A673 (cell line): Measurements from ENCODE around the gene DLX4. TPM values are rescaled to one million over a fixed set of nuclear protein-coding genes. Genes with fewer than 3 reads are reported as not detected.

ENCODE experiments used
- BruUV-seq: library from RNA; stranded (reverse); fragments of 400-500 nt; replicated peaks from 2 replicates; lab custom pipeline; 2021; lab: Mats Ljungman, UMichigan
- CTCF ChIA-PET: fragments of 300-600 bp; sonication (Branson Sonifier 250); formaldehyde crosslinking; loops from one replicate; lab custom pipeline; 2022; ENCODE audit warnings: antibody characterized with exemption; lab: Charles Lee
- POLR2A ChIA-PET: fragments of 300-600 bp; sonication (Branson Sonifier 250); formaldehyde crosslinking; loops from one replicate; lab custom pipeline; 2022; ENCODE audit warnings: antibody characterized with exemption; ENCODE audit not compliant: low non-redundant PET; lab: Charles Lee
- DNase-seq: peaks from one replicate; pipeline ENCODE4 v3.0.0-alpha.2; 2015; ENCODE audit warnings: low spot score
- H3K27ac ChIP-seq: fragments of 200-600 bp; sonication (generic); 2 replicates; pipeline ENCODE4 v1.5.1; 2016; ENCODE audit warnings: mixed run types, low read depth, mild to moderate bottlenecking, mixed read lengths, antibody characterized with exemption, low read length; ENCODE audit not compliant: poor library complexity, severe bottlenecking
- H3K27me3 ChIP-seq: fragments of 200-600 bp; sonication (generic); replicated peaks from 2 replicates; pipeline ENCODE4 v1.6.1; 2017; ENCODE audit warnings: mixed run types, low read depth, mild to moderate bottlenecking, mixed read lengths, antibody characterized with exemption, low read length; ENCODE audit not compliant: insufficient read depth, poor library complexity
- H3K36me3 ChIP-seq: fragments of 200-600 bp; sonication (generic); 2 replicates; pipeline ENCODE4 v1.6.1; 2016; ENCODE audit warnings: mixed run types, mild to moderate bottlenecking, mixed read lengths, antibody characterized with exemption, low read length; ENCODE audit not compliant: insufficient read depth, poor library complexity, severe bottlenecking
- H3K4me1 ChIP-seq: fragments of 200-600 bp; sonication (generic); 2 replicates; pipeline ENCODE4 v1.6.1; 2017; ENCODE audit warnings: mixed run types, mild to moderate bottlenecking, mixed read lengths, antibody characterized with exemption, low read length; ENCODE audit not compliant: insufficient read depth, poor library complexity, severe bottlenecking
- H3K4me3 ChIP-seq: fragments of 200-600 bp; sonication (generic); 2 replicates; pipeline ENCODE4 v1.5.1; 2016; ENCODE audit warnings: low read depth, mixed run types, mild to moderate bottlenecking, mixed read lengths, low read length; ENCODE audit not compliant: poor library complexity, severe bottlenecking
- H3K9me3 ChIP-seq: fragments of 200-600 bp; sonication (generic); 2 replicates; pipeline ENCODE4 v1.6.1; 2016; ENCODE audit warnings: mixed run types, low read depth, mild to moderate bottlenecking, mixed read lengths, antibody characterized with exemption, low read length; ENCODE audit not compliant: poor library complexity, severe bottlenecking
- EZH2 ChIP-seq: fragments of 200-600 bp; sonication (generic); IDR thresholded peaks from 2 replicates; pipeline ENCODE4 v1.6.1; 2017; ENCODE audit warnings: borderline replicate concordance, low read depth, mild to moderate bottlenecking, mixed read lengths, antibody characterized with exemption, low read length; ENCODE audit not compliant: poor library complexity, severe bottlenecking
- intact Hi-C: fragments of 100-400 bp; cut with micrococcal nuclease; formaldehyde crosslinking; loops from one replicate; pipeline ENCODE4 v1.10.0; 2022; ENCODE audit not compliant: unreplicated experiment
- total RNA-seq: library from RNA; stranded (reverse); gene quantifications from 2 replicates; pipeline ENCODE4 v1.2.3, GENCODE V29; 2021
- TF ChIP-seq, protein P1 (sequence below): fragments of 300-800, 200-600 bp; sonication (generic); conservative IDR thresholded peaks from 2 replicates; pipeline ENCODE4 v1.5.1; 2017; ENCODE audit warnings: low read depth, mild to moderate bottlenecking, antibody characterized with exemption, low read length, moderate library complexity, mixed read lengths

DLX4 gene
- total RNA-seq, 1 experiment from 2014 or later = 0.82 TPM

DNA sequence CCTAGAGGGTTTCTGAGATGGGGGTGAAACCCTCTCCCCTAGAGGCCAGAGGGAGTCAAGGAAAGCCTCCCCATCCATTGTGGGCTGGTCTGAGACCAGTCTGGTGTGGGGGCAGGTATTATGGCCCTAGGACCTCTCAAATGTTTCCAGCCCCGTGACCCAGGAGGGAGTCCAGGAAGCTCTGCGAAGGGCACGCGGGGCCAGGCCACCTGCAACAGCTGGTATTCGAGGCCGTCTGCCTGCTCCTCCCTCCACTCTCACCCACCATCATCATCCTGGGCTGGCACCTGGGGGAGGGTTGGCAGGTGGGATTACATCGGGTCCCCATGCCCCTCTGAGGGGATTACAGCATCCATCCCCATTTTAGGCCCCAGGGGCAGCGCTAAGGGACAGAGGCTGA lies 38.1 kb upstream of the DLX4 start:
- BruUV-seq = no TSS peak
- peaks cover 11% of the 10 kb centered on the region for H3K4me1 ChIP-seq
- no peaks in the 10 kb centered on the region for H3K27me3 ChIP-seq
- no peak for DNase-seq
- no peak for TF ChIP-seq EZH2
- ChIA-PET POLR2A (no interaction called here), CTCF (no interaction called here)
- no peaks in the 10 kb centered on the region for H3K36me3 ChIP-seq
- no peaks in the 10 kb centered on the region for H3K9me3 ChIP-seq
- H3K4me3 ChIP-seq = no peak overlapping the region
- intact Hi-C loops = no loop called here
- H3K27ac ChIP-seq = no peak overlapping the region

DNA sequence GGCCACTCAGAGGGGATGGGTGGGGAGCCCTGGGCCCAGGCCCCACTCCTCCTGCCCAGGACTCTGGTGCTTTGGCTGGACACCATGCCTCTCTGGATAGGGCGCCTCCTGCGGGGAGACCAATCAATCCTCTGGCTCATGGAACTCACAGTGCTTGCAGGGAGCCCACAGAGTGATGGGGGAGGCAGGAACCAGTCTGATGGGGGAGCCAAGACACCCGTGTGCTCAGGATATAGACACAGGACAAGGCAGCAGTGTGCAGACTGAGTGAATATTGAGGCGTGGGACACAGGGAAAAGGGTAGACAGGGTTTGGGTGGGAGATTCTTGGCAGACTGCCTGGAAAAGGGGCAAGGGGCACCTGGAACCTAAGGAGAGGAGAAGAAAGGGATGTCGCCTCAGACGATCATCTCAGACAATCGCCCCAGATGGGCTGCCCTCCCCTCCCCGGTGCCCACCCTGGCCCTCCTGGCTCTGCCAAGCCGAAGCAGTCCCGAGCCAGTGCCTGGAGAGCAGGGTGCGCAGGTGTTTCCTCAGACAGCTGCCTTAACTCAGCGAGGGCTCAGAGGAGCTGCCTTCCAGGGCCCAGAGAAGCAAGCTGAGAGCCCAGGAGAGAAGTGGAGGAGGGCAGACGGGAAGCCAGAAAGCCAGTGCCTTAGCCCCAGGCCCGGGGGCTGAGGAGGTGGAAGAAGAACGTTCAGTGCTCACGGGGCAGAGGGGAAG lies 37.4 kb upstream of the DLX4 start:
- ChIA-PET POLR2A (no interaction called here), CTCF (interaction anchor here (0.6 to 0.8 kb wide), 2 partner anchors 20 to 238 kb away, joined by 3 read pairs; no protein-coding TSS in a partner anchor)
- no peak overlapping the region for H3K4me3 ChIP-seq
- intact Hi-C loops = no loop called here
- no peaks in the 10 kb centered on the region for H3K27me3 ChIP-seq
- BruUV-seq = no TSS peak
- DNase-seq = peak; percentile 23
- no peak for TF ChIP-seq EZH2
- TF ChIP-seq, protein P1, sequence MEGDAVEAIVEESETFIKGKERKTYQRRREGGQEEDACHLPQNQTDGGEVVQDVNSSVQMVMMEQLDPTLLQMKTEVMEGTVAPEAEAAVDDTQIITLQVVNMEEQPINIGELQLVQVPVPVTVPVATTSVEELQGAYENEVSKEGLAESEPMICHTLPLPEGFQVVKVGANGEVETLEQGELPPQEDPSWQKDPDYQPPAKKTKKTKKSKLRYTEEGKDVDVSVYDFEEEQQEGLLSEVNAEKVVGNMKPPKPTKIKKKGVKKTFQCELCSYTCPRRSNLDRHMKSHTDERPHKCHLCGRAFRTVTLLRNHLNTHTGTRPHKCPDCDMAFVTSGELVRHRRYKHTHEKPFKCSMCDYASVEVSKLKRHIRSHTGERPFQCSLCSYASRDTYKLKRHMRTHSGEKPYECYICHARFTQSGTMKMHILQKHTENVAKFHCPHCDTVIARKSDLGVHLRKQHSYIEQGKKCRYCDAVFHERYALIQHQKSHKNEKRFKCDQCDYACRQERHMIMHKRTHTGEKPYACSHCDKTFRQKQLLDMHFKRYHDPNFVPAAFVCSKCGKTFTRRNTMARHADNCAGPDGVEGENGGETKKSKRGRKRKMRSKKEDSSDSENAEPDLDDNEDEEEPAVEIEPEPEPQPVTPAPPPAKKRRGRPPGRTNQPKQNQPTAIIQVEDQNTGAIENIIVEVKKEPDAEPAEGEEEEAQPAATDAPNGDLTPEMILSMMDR = no peak
- H3K27ac ChIP-seq = no peak overlapping the region
- H3K36me3 ChIP-seq = no peaks in the 10 kb centered on the region
- H3K4me1 ChIP-seq = peaks cover 11% of the 10 kb centered on the region
- H3K9me3 ChIP-seq = no peaks in the 10 kb centered on the region

DNA sequence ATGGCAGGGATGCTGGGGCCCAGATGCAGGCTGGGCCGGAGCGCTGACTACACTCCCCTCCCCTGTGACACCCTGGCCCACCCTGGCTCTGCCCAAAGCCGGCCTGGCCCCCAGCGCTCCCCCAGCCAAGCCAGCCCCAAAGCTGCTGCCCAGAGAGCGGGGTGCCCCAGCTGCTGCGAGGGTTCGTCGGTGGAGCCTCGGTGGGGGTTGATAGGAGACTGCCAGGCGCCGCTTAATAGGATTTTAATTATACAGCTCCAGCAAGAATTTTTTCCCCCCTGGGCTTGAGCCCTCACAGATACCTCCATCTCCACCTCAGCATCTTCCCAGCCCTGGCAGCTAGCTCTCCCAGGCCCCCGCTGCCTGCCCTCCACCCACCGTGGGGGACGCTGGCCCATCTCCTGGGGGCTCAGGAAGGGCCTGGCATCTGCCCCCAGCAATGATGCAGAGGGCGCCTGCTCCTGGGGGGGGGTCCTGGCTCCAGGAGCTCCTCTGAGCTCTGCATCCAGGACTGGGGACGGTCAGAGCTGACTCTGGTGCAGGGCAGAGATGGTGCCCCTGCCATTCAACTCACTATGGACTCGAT lies 36.8 kb upstream of the DLX4 start:
- Histone ChIP-seq H3K27me3 (no peaks in the 10 kb centered on the region), H3K4me1 (peaks cover 11% of the 10 kb centered on the region), H3K27ac (no peak overlapping the region), H3K9me3 (no peaks in the 10 kb centered on the region), H3K36me3 (no peaks in the 10 kb centered on the region), H3K4me3 (no peak overlapping the region)
- ChIA-PET POLR2A (no interaction called here), CTCF (interaction anchor here (0.8 kb wide), 1 partner anchor 20 kb away, joined by 3 read pairs; no protein-coding TSS in a partner anchor)
- intact Hi-C loops = no loop called here
- TF ChIP-seq, protein P1 = no peak
- TF ChIP-seq EZH2 = no peak
- BruUV-seq = no TSS peak
- peak; percentile 33 for DNase-seq
